H9 (cell line): Measurements from ENCODE around the gene KCTD2. TPM values are rescaled to one million over a fixed set of nuclear protein-coding genes. Genes with fewer than 3 reads are reported as not detected.

Experiments
- DNase-seq: peaks from one replicate; pipeline ENCODE4 v3.0.0-alpha.2; 2017
- H2AFZ ChIP-seq: one replicate; pipeline ENCODE4 v1.6.1; 2013; ENCODE audit warnings: mild to moderate bottlenecking, low read length, control low read depth, moderate library complexity
- H2AK5ac ChIP-seq: 2 replicates; pipeline ENCODE4 v1.6.1; 2013; ENCODE audit warnings: low read length, control low read depth, mixed read lengths; ENCODE audit not compliant: insufficient read length
- H2BK120ac ChIP-seq: one replicate; pipeline ENCODE4 v1.6.1; 2013; ENCODE audit warnings: low read depth, mild to moderate bottlenecking, low read length, control low read depth, inconsistent platforms; ENCODE audit not compliant: poor library complexity, severe bottlenecking
- H2BK12ac ChIP-seq: 2 replicates; pipeline ENCODE4 v1.6.1; 2013; ENCODE audit warnings: low read length, control low read depth, mixed read lengths, low read depth; ENCODE audit not compliant: insufficient read length
- H2BK15ac ChIP-seq: 2 replicates; pipeline ENCODE4 v1.6.1; 2013; ENCODE audit warnings: low read depth, low read length, control low read depth
- H2BK20ac ChIP-seq: one replicate; pipeline ENCODE4 v1.6.1; 2013; ENCODE audit warnings: low read depth, mild to moderate bottlenecking, low read length, control low read depth, inconsistent platforms; ENCODE audit not compliant: poor library complexity, severe bottlenecking
- H2BK5ac ChIP-seq: 2 replicates; pipeline ENCODE4 v1.6.1; 2013; ENCODE audit warnings: low read length, control low read depth, mixed read lengths; ENCODE audit not compliant: insufficient read length
- H3K14ac ChIP-seq: 2 replicates; pipeline ENCODE4 v1.6.1; 2013; ENCODE audit warnings: low read length, control low read depth; ENCODE audit not compliant: insufficient read depth
- H3K18ac ChIP-seq: 2 replicates; pipeline ENCODE4 v1.6.1; 2013; ENCODE audit warnings: low read depth, mild to moderate bottlenecking, mixed read lengths, low read length, control low read depth; ENCODE audit not compliant: insufficient read length
- H3K23ac ChIP-seq: 2 replicates; pipeline ENCODE4 v1.6.1; 2013; ENCODE audit warnings: low read length, control low read depth, mixed read lengths, low read depth; ENCODE audit not compliant: insufficient read length
- H3K23me2 ChIP-seq: 2 replicates; pipeline ENCODE4 v1.6.1; 2013; ENCODE audit warnings: low read depth, mild to moderate bottlenecking, mixed read lengths, low read length, control low read depth; ENCODE audit not compliant: insufficient read length, poor library complexity, severe bottlenecking
- H3K27ac ChIP-seq: 2 replicates; pipeline ENCODE4 v1.5.1; 2013; ENCODE audit warnings: low read length, control low read depth, mixed read lengths, low read depth; ENCODE audit not compliant: insufficient read length
- H3K27me3 ChIP-seq: 2 replicates; pipeline ENCODE4 v1.6.1; 2013; ENCODE audit warnings: low read length, control low read depth, inconsistent platforms; ENCODE audit not compliant: insufficient read depth
- H3K4ac ChIP-seq: 2 replicates; pipeline ENCODE4 v1.6.1; 2013; ENCODE audit warnings: low read depth, mild to moderate bottlenecking, control low read depth, inconsistent platforms, low read length, moderate library complexity
- H3K4me1 ChIP-seq: 2 replicates; pipeline ENCODE4 v1.6.1; 2013; ENCODE audit warnings: low read length, control low read depth, inconsistent platforms; ENCODE audit not compliant: insufficient read depth
- H3K4me2 ChIP-seq: 2 replicates; pipeline ENCODE4 v1.6.1; 2013; ENCODE audit warnings: low read length, control low read depth, mixed read lengths; ENCODE audit not compliant: insufficient read length, insufficient read depth
- H3K56ac ChIP-seq: 2 replicates; pipeline ENCODE4 v1.6.1; 2013; ENCODE audit warnings: low read depth, mild to moderate bottlenecking, mixed read lengths, low read length, control low read depth; ENCODE audit not compliant: insufficient read length
- H3K79me1 ChIP-seq: 2 replicates; pipeline ENCODE4 v1.6.1; 2013; ENCODE audit warnings: low read depth, mild to moderate bottlenecking, moderate library complexity, low read length, control low read depth, inconsistent platforms; ENCODE audit not compliant: insufficient read depth, poor library complexity, severe bottlenecking
- H3K79me2 ChIP-seq: 2 replicates; pipeline ENCODE4 v1.6.1; 2013; ENCODE audit warnings: low read length, control low read depth, inconsistent platforms; ENCODE audit not compliant: insufficient read depth
- H3K9ac ChIP-seq: 2 replicates; pipeline ENCODE4 v1.6.1; 2013; ENCODE audit warnings: low read length, control low read depth, mixed read lengths; ENCODE audit not compliant: insufficient read length; ENCODE audit errors: extremely low read depth
- H3K9me3 ChIP-seq: one replicate; pipeline ENCODE4 v1.6.1; 2013; ENCODE audit warnings: low read depth, low read length, inconsistent platforms; ENCODE audit not compliant: control insufficient read depth
- H3T11ph ChIP-seq: one replicate; pipeline ENCODE4 v1.6.1; 2013; ENCODE audit warnings: mild to moderate bottlenecking, low read length, control low read depth, inconsistent platforms
- H4K20me1 ChIP-seq: one replicate; pipeline ENCODE4 v1.6.1; 2013; ENCODE audit not compliant: control insufficient read depth, insufficient read length, insufficient read depth
- H4K5ac ChIP-seq: 2 replicates; pipeline ENCODE4 v1.6.1; 2013; ENCODE audit warnings: low read depth, mild to moderate bottlenecking, mixed read lengths, low read length, control low read depth; ENCODE audit not compliant: insufficient read length
- H4K8ac ChIP-seq: replicated peaks from 2 replicates; pipeline ENCODE4 v1.6.1; 2013; ENCODE audit warnings: low read length, control low read depth, mixed read lengths, low read depth; ENCODE audit not compliant: insufficient read length
- H4K91ac ChIP-seq: 2 replicates; pipeline ENCODE4 v1.6.1; 2013; ENCODE audit warnings: low read depth, mild to moderate bottlenecking, moderate library complexity, mixed read lengths, low read length, control low read depth; ENCODE audit not compliant: insufficient read length
- H3K27ac Mint-ChIP-seq, 3 experiments: 2 replicates in 2 of 3; 3 replicates in 1 of 3; pipeline ENCODE4 v1.8.0; 2020 to 2021; ENCODE audit warnings: mixed read lengths in 3 of 3, mild to moderate bottlenecking in 1 of 3, moderate library complexity in 1 of 3
- H3K27me3 Mint-ChIP-seq: 2 replicates; pipeline ENCODE4 v1.8.0; 2021; ENCODE audit warnings: low read depth, mild to moderate bottlenecking, moderate library complexity, mixed read lengths
- H3K36me3 Mint-ChIP-seq, 3 experiments: 2 replicates in 2 of 3; 3 replicates in 1 of 3; pipeline ENCODE4 v1.8.0; 2020 to 2021; ENCODE audit warnings: low read depth in 3 of 3, mixed read lengths in 3 of 3; ENCODE audit not compliant: insufficient read depth in 1 of 3
- H3K4me1 Mint-ChIP-seq, 2 experiments: 2 replicates each; pipeline ENCODE4 v1.8.0; 2020; ENCODE audit warnings: mixed read lengths in 2 of 2
- H3K4me3 Mint-ChIP-seq, 2 experiments: 2 replicates in 1 of 2; 3 replicates in 1 of 2; pipeline ENCODE4 v1.8.0; 2020 to 2021; ENCODE audit warnings: mild to moderate bottlenecking in 2 of 2, mixed read lengths in 2 of 2, moderate library complexity in 1 of 2
- H3K9me3 Mint-ChIP-seq, 2 experiments: 2 replicates in 1 of 2; 3 replicates in 1 of 2; pipeline ENCODE4 v1.8.0; 2020; ENCODE audit warnings: mild to moderate bottlenecking in 2 of 2, mixed read lengths in 2 of 2, moderate library complexity in 1 of 2
- WGBS: extraction: QIAGEN DNeasy Blood & Tissue Kit; methylation state at CpG from one replicate; pipeline ENCODE4 v1.1.7; 2013; ENCODE audit warnings: missing lambda C conversion rate, low lambda C conversion rate, mixed read lengths; ENCODE audit not compliant: insufficient read length; ENCODE audit errors: extremely low coverage; 5-methylcytosine and 5-hydroxymethylcytosine counted together
- total RNA-seq: library from RNA; stranded (reverse); gene quantifications from 2 replicates; pipeline ENCODE4 v1.2.1, GENCODE V29; 2021
- TF ChIP-seq, protein P1 (sequence below): fragments of 200-600 bp; sonication (generic); conservative IDR thresholded peaks from 3 replicates; pipeline ENCODE4 v1.8.0; 2021; ENCODE audit warnings: antibody characterized with exemption, mild to moderate bottlenecking

Gene KCTD2
- total RNA-seq, 1 experiment from 2014 or later: 40.1 TPM

DNA sequence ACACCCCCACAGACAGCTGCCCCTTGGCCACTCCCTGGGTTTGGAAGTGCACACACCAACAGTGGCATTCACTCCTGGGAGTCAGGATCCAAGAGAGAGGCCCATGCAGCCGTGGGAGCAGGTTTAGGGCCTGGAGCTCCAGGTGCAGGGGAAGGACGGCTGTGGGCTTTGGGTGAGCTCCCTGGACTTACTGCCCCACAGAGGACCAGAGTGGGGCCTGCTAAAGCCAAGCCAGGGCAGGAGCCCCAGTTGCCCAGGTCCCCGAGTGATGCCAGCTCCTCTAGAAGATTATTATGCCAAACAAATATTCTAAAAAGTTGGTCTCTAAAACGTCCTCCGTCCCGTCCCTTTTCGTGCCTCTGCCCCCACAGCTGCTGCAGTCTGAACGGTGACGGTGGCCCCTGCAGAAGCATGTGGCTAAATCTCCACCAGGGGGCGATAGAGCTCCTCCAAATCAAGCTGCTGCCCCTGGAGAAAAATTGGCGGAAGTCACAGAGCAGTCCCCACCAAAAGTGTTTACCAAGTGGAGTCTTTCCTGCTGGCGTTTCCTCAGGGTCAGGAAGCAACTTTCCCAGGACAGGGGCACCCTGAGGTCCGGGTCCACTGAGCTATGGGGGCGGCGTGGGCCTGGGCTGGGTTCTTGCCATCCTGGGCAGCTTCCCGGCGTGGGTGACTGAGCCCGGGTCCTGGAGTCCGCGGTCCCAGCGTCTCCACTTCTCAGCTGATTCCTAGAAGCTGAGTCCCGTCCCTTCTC is 67.0 kb downstream of the KCTD2 start:
- Histone ChIP-seq H2AK5ac (no peak overlapping the region), H3K27me3 (no peaks in the 10 kb centered on the region), H4K91ac (no peak overlapping the region), H4K20me1 (no peaks in the 10 kb centered on the region), H3K23ac (no peak overlapping the region), H3T11ph (no peak overlapping the region), H2AFZ (no peak overlapping the region), H3K14ac (no peak overlapping the region), H3K9ac (no peak overlapping the region), H3K79me1 (peaks cover 6% of the 10 kb centered on the region), H4K8ac (no peak overlapping the region), H2BK15ac (no peak overlapping the region), H3K27ac (no peak overlapping the region), H4K5ac (no peak overlapping the region), H2BK120ac (no peak overlapping the region), H3K4me1 (no peaks in the 10 kb centered on the region), H2BK5ac (no peak overlapping the region), H3K4me2 (no peak overlapping the region), H3K9me3 (no peaks in the 10 kb centered on the region), H3K23me2 (peaks cover 5% of the 10 kb centered on the region), H2BK12ac (no peak overlapping the region), H2BK20ac (no peak overlapping the region), H3K4ac (no peak overlapping the region), H3K56ac (no peak overlapping the region), H3K79me2 (no peaks in the 10 kb centered on the region), H3K18ac (no peak overlapping the region)
- H3K36me3 Mint-ChIP-seq: peaks cover 9 to 38% (median 23%) of the 10 kb centered on the region in 3 experiments; a peak in 6 of 7 replicates
- no peaks in the 10 kb centered on the region for H3K9me3 Mint-ChIP-seq
- peak overlapping the region in 1 of 2 experiments; percentile 65; a peak in 1 of 5 replicates for H3K4me3 Mint-ChIP-seq
- no CpG with 5 or more reads among the region's 22 CpGs for WGBS
- DNase-seq: peak; percentile 95
- H3K27ac Mint-ChIP-seq: peak overlapping the region; percentile 14 to 94 (median 90); a peak in 5 of 7 replicates
- H3K27me3 Mint-ChIP-seq: no peaks in the 10 kb centered on the region; the same call in 1 of the 2 replicates
- TF ChIP-seq, protein P1, sequence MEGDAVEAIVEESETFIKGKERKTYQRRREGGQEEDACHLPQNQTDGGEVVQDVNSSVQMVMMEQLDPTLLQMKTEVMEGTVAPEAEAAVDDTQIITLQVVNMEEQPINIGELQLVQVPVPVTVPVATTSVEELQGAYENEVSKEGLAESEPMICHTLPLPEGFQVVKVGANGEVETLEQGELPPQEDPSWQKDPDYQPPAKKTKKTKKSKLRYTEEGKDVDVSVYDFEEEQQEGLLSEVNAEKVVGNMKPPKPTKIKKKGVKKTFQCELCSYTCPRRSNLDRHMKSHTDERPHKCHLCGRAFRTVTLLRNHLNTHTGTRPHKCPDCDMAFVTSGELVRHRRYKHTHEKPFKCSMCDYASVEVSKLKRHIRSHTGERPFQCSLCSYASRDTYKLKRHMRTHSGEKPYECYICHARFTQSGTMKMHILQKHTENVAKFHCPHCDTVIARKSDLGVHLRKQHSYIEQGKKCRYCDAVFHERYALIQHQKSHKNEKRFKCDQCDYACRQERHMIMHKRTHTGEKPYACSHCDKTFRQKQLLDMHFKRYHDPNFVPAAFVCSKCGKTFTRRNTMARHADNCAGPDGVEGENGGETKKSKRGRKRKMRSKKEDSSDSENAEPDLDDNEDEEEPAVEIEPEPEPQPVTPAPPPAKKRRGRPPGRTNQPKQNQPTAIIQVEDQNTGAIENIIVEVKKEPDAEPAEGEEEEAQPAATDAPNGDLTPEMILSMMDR: peak; percentile 96
- H3K4me1 Mint-ChIP-seq: peaks cover 16 to 17% of the 10 kb centered on the region in 2 experiments
